Measurements from ENCODE around the gene PCSK6. TPM values are rescaled to one million over a fixed set of nuclear protein-coding genes. Genes with fewer than 3 reads are reported as not detected.

PCSK6 gene
- total and polyA plus RNA-seq, 2 of the 8 experiments (the other 6 are each of a cell fraction or from before 2014, with no cell fraction given) = 1.9 to 4.0 TPM

GRCh38 chr15:101324524-101325177 lies 164.9 kb downstream of the PCSK6 start:
- no peak for FAIRE-seq
- TF ChIP-seq PHF8 (conservative IDR thresholded peaks at IDR 0.05; ENCODE audit: low read depth, low read length) = no peak
- no peak for TF ChIP-seq CTBP2 (IDR thresholded peaks at IDR 0.05; ENCODE audit: borderline replicate concordance, insufficient read depth, insufficient read length, low read length)
- no peak for TF ChIP-seq POU5F1 (IDR thresholded peaks at IDR 0.05; ENCODE audit: low read depth, low read length)
- no peak for TF ChIP-seq KDM1A (IDR thresholded peaks at IDR 0.05; ENCODE audit: borderline replicate concordance, low read length)
- TF ChIP-seq RAD21 (IDR thresholded peaks at IDR 0.05 in 1 of 2, conservative IDR thresholded peaks at IDR 0.05 in 1 of 2; ENCODE audit: low read depth in 2 of 2, low read length in 2 of 2) = no peak
- TF ChIP-seq ATF2 (IDR thresholded peaks at IDR 0.05; ENCODE audit: low read length) = no peak
- no peak for TF ChIP-seq E2F6 (IDR thresholded peaks at IDR 0.05)
- TF ChIP-seq KDM4A (IDR thresholded peaks at IDR 0.05; ENCODE audit: low read depth, low read length, severe bottlenecking) = no peak
- no peak for TF ChIP-seq TAF7 (optimal IDR thresholded peaks at IDR 0.05; ENCODE audit: borderline replicate concordance, low read depth, low read length)

More at GRCh38 chr15:101324524-101325177, 164.9 kb downstream of the PCSK6 start:
- Histone ChIP-seq H3K9ac (replicated peaks in 1 of 4; ENCODE audit: extremely low read depth in 1 of 4, low read depth in 3 of 4, low read length in 3 of 4) (no peak overlapping the region), H4K91ac (replicated peaks; ENCODE audit: insufficient read length, low read length) (no peak overlapping the region), H3K79me1 (ENCODE audit: low read depth, low read length) (no peaks in the 10 kb centered on the region), H3K36me3 (ENCODE audit: control insufficient read depth in 2 of 4, insufficient read depth in 4 of 4, low read length in 3 of 4) (no peaks in the 10 kb centered on the region), H2BK12ac (ENCODE audit: low read depth, low read length) (no peak overlapping the region), H3K4me2 (ENCODE audit: insufficient read depth in 1 of 2, low read depth in 2 of 2, low read length in 2 of 2) (no peak overlapping the region), H3K23ac (ENCODE audit: insufficient read length) (no peak overlapping the region), H3K9me3 (ENCODE audit: insufficient read depth in 2 of 2, low read depth in 1 of 2, low read length in 1 of 2) (no peaks in the 10 kb centered on the region), H2BK5ac (ENCODE audit: low read depth, low read length) (no peak overlapping the region), H3K4ac (replicated peaks; ENCODE audit: insufficient read length, low read depth, low read length) (no peak overlapping the region), H4K5ac (ENCODE audit: insufficient read length, low read depth, low read length) (no peak overlapping the region), H2BK15ac (ENCODE audit: low read length) (no peak overlapping the region), H3K79me2 (ENCODE audit: control insufficient read depth in 1 of 2, insufficient read depth in 2 of 2, low read length in 2 of 2) (no peaks in the 10 kb centered on the region), H2BK120ac (replicated peaks; ENCODE audit: low read depth, low read length) (no peak overlapping the region), H2AFZ (ENCODE audit: low read length) (no peak overlapping the region), H3K27me3 (replicated peaks in 1 of 4; ENCODE audit: control insufficient read depth in 3 of 4, extremely low read depth in 1 of 4, insufficient read depth in 3 of 4, low read length in 3 of 4) (peaks cover 0 to 7% (median 2%) of the 10 kb centered on the region in 4 experiments; a peak in 5 of 7 replicates), H2AK5ac (ENCODE audit: low read depth, low read length) (no peak overlapping the region), H4K8ac (ENCODE audit: extremely low read depth, insufficient read depth, low read length) (0 out of 2 replicates have a peak overlapping the region, but pooled peaks have one; percentile 32), H3K4me1 (replicated peaks in 1 of 4; ENCODE audit: control insufficient read depth in 3 of 4, insufficient read depth in 4 of 4, low read length in 3 of 4) (peaks cover 0 to 3% (median 1%) of the 10 kb centered on the region in 4 experiments; a peak in 1 of 7 replicates), H3K23me2 (ENCODE audit: low read depth, low read length) (no peaks in the 10 kb centered on the region), H2BK20ac (ENCODE audit: low read length) (no peak overlapping the region), H3K4me3 (ENCODE audit: extremely low read depth in 1 of 4, insufficient read depth in 2 of 4, low read depth in 3 of 4, low read length in 4 of 4) (no peak overlapping the region), H3K27ac (ENCODE audit: low read depth, low read length) (no peak overlapping the region), H4K20me1 (replicated peaks in 1 of 2; ENCODE audit: control insufficient read depth in 1 of 2, insufficient read depth in 2 of 2, low read length in 2 of 2) (no peaks in the 10 kb centered on the region), H3K56ac (replicated peaks; ENCODE audit: insufficient read length, low read depth, low read length) (no peak overlapping the region), H3K14ac (ENCODE audit: insufficient read length) (no peak overlapping the region), H3K18ac (ENCODE audit: extremely low read depth, low read length) (no peak overlapping the region)
- no peak for DNase-seq (ENCODE audit: low read depth in 1 of 2, low spot score in 2 of 2)
- CTCF ChIA-PET (ENCODE audit: partially characterized antibody) = interaction anchor here (0.9 to 1.7 kb wide), 5 partner anchors 17 to 316 kb away, joined by 3 to 4 read pairs (median 3); no protein-coding TSS in a partner anchor
- 85% methylated on average over 13 of the region's 13 CpGs; no CpG with 5 or more reads in 1 of the 2 experiments for WGBS, 2 experiments (ENCODE audit: extremely low coverage in 1 of 2, insufficient coverage in 1 of 2, insufficient read length in 1 of 2, insufficient replicate concordance in 2 of 2, low coverage in 1 of 2, low lambda C conversion rate in 2 of 2, missing lambda C conversion rate in 1 of 2)
- POLR2A ChIA-PET (ENCODE audit: partially characterized antibody) = no interaction called here

Data from H1 (cell line).